ENCODE results near the gene DAB1. TPM values are rescaled to one million over a fixed set of nuclear protein-coding genes. Genes with fewer than 3 reads are reported as not detected.

DAB1 gene
- total RNA-seq, 1 experiment from 2014 or later: not detected

DNA sequence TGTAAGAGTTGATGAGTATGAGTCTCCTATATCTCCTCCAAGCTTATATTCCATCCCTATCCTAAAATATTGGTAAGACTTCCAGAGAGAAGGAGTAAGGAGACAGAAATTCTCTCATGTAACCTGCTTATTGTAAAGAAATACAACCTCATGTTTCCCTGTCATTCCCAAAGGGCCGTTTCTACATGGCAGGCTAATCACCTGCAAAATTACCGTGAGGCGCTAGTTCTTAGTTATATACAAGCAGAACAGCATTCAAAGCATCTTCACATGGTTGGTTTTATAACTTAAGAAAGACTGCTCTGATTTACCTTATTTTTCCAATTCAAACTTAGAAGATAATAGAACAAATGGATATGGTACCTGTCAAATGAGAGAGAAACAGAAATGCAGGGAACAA, 42.9 kb downstream of the DAB1 start:
- no peaks in the 10 kb centered on the region for H4K20me1 ChIP-seq (ENCODE audit: insufficient read depth)
- no peak overlapping the region for H2AFZ ChIP-seq (ENCODE audit: low read depth, low read length, poor library complexity, severe bottlenecking)
- ATAC-seq (no peak), DNase-seq (ENCODE audit: low read depth, low spot score) (no peak)
- no peaks in the 10 kb centered on the region for H3K36me3 ChIP-seq (ENCODE audit: control insufficient read depth in 1 of 2, insufficient read depth in 2 of 2, low read length in 2 of 2)
- no peak overlapping the region for H3K9ac ChIP-seq (ENCODE audit: low read length)
- BruUV-seq (replicated peaks): no TSS peak
- H3K4me3 ChIP-seq (replicated peaks in 1 of 2; ENCODE audit: low read depth in 1 of 2, low read length in 2 of 2): no peak overlapping the region
- H3K27me3 ChIP-seq (ENCODE audit: insufficient read depth, low read length): no peaks in the 10 kb centered on the region
- H3K4me1 ChIP-seq (ENCODE audit: control insufficient read depth in 1 of 2, insufficient read depth in 2 of 2, low read length in 2 of 2): no peaks in the 10 kb centered on the region
- TF ChIP-seq FOSL1 (IDR thresholded peaks at IDR 0.05; ENCODE audit: low read depth) (no peak), SIN3A (IDR thresholded peaks at IDR 0.05; ENCODE audit: low read depth) (no peak), RAD21 (IDR thresholded peaks at IDR 0.05; ENCODE audit: low read depth) (no peak), EZH2phosphoT487 (IDR thresholded peaks at IDR 0.05; ENCODE audit: borderline replicate concordance) (no peak), CBX3 (IDR thresholded peaks at IDR 0.05; ENCODE audit: low read depth) (no peak), SP1 (IDR thresholded peaks at IDR 0.05; ENCODE audit: low read depth) (no peak)
- TF ChIP-seq, protein P1, sequence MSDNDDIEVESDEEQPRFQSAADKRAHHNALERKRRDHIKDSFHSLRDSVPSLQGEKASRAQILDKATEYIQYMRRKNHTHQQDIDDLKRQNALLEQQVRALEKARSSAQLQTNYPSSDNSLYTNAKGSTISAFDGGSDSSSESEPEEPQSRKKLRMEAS (IDR thresholded peaks at IDR 0.05): no peak
- TF ChIP-seq, protein P2, sequence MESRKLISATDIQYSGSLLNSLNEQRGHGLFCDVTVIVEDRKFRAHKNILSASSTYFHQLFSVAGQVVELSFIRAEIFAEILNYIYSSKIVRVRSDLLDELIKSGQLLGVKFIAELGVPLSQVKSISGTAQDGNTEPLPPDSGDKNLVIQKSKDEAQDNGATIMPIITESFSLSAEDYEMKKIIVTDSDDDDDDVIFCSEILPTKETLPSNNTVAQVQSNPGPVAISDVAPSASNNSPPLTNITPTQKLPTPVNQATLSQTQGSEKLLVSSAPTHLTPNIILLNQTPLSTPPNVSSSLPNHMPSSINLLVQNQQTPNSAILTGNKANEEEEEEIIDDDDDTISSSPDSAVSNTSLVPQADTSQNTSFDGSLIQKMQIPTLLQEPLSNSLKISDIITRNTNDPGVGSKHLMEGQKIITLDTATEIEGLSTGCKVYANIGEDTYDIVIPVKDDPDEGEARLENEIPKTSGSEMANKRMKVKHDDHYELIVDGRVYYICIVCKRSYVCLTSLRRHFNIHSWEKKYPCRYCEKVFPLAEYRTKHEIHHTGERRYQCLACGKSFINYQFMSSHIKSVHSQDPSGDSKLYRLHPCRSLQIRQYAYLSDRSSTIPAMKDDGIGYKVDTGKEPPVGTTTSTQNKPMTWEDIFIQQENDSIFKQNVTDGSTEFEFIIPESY (IDR thresholded peaks at IDR 0.05; ENCODE audit: extremely low read depth, insufficient replicate concordance, low read length): no peak
- TF ChIP-seq, protein P3, sequence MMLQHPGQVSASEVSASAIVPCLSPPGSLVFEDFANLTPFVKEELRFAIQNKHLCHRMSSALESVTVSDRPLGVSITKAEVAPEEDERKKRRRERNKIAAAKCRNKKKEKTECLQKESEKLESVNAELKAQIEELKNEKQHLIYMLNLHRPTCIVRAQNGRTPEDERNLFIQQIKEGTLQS (IDR thresholded peaks at IDR 0.05): no peak
- intact Hi-C loops (cut with micrococcal nuclease): no loop called here
- H3K79me2 ChIP-seq (ENCODE audit: insufficient read depth, low read length): no peaks in the 10 kb centered on the region
- no peak overlapping the region for H3K4me2 ChIP-seq (ENCODE audit: low read length)
- RAD21 ChIA-PET (ENCODE audit: low non-redundant PET in 1 of 2, low total read pairs in 2 of 2, uncharacterized antibody in 2 of 2, unreplicated experiment in 2 of 2): no interaction called here
- no peaks in the 10 kb centered on the region for H3K9me2 ChIP-seq (ENCODE audit: insufficient read depth)
- no peak overlapping the region for H3K27ac ChIP-seq (ENCODE audit: low read depth, low read length)
- POLR2A ChIA-PET: no interaction called here
- H3K9me3 ChIP-seq (ENCODE audit: control insufficient read depth in 1 of 2, insufficient read depth in 1 of 2, low read depth in 1 of 2, low read length in 2 of 2): no peaks in the 10 kb centered on the region; a peak in 1 of 4 replicates
- CTCF ChIA-PET: no interaction called here

DNA sequence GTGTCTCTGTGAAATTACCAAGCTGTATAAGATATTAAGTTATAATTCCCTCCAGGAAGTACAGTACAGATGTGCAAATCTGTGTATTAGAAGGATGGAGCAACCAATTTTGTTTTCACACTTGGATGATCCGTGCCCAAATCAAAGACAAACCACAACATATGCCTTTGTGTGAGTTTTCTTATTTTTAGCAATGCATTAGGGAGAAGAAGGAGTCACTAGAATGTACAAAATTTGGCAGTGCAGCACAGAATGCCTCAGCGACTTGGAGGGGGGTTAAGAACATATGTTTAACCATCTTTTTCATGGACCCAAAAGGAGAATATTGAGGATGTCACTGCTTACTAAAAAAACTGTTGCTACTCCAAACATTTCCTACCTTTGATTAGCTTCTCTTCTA, 45.3 kb downstream of the DAB1 start:
- POLR2A ChIA-PET: no interaction called here
- Histone ChIP-seq H3K4me1 (ENCODE audit: control insufficient read depth in 1 of 2, insufficient read depth in 2 of 2, low read length in 2 of 2) (no peaks in the 10 kb centered on the region), H3K4me3 (replicated peaks in 1 of 2; ENCODE audit: low read depth in 1 of 2, low read length in 2 of 2) (no peak overlapping the region), H3K9me3 (ENCODE audit: control insufficient read depth in 1 of 2, insufficient read depth in 1 of 2, low read depth in 1 of 2, low read length in 2 of 2) (no peaks in the 10 kb centered on the region; a peak in 1 of 4 replicates), H3K27me3 (ENCODE audit: insufficient read depth, low read length) (no peaks in the 10 kb centered on the region), H3K27ac (ENCODE audit: low read depth, low read length) (no peak overlapping the region), H4K20me1 (ENCODE audit: insufficient read depth) (no peaks in the 10 kb centered on the region), H3K9me2 (ENCODE audit: insufficient read depth) (no peaks in the 10 kb centered on the region), H3K4me2 (ENCODE audit: low read length) (no peak overlapping the region), H3K9ac (ENCODE audit: low read length) (no peak overlapping the region), H2AFZ (ENCODE audit: low read depth, low read length, poor library complexity, severe bottlenecking) (no peak overlapping the region), H3K79me2 (ENCODE audit: insufficient read depth, low read length) (no peaks in the 10 kb centered on the region), H3K36me3 (ENCODE audit: control insufficient read depth in 1 of 2, insufficient read depth in 2 of 2, low read length in 2 of 2) (no peaks in the 10 kb centered on the region)
- CTCF ChIA-PET: no interaction called here
- intact Hi-C loops (cut with micrococcal nuclease): no loop called here
- BruUV-seq (replicated peaks): no TSS peak
- no peak for ATAC-seq
- RAD21 ChIA-PET (ENCODE audit: low non-redundant PET in 1 of 2, low total read pairs in 2 of 2, uncharacterized antibody in 2 of 2, unreplicated experiment in 2 of 2): no interaction called here
- DNase-seq (ENCODE audit: low read depth, low spot score): no peak
- TF ChIP-seq ZNF274 (IDR thresholded peaks at IDR 0.05; ENCODE audit: low read depth, low read length) (no peak), TCF7L2 (IDR thresholded peaks at IDR 0.05; ENCODE audit: borderline replicate concordance, extremely low read depth, insufficient read depth, insufficient read length) (no peak), CBX3 (IDR thresholded peaks at IDR 0.05; ENCODE audit: low read depth) (no peak), JUND (IDR thresholded peaks at IDR 0.05) (no peak), SP1 (IDR thresholded peaks at IDR 0.05; ENCODE audit: low read depth) (no peak), FOSL1 (IDR thresholded peaks at IDR 0.05; ENCODE audit: low read depth) (no peak)
- TF ChIP-seq, protein P4, sequence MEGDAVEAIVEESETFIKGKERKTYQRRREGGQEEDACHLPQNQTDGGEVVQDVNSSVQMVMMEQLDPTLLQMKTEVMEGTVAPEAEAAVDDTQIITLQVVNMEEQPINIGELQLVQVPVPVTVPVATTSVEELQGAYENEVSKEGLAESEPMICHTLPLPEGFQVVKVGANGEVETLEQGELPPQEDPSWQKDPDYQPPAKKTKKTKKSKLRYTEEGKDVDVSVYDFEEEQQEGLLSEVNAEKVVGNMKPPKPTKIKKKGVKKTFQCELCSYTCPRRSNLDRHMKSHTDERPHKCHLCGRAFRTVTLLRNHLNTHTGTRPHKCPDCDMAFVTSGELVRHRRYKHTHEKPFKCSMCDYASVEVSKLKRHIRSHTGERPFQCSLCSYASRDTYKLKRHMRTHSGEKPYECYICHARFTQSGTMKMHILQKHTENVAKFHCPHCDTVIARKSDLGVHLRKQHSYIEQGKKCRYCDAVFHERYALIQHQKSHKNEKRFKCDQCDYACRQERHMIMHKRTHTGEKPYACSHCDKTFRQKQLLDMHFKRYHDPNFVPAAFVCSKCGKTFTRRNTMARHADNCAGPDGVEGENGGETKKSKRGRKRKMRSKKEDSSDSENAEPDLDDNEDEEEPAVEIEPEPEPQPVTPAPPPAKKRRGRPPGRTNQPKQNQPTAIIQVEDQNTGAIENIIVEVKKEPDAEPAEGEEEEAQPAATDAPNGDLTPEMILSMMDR (IDR thresholded peaks at IDR 0.05 in 2 of 3, conservative IDR thresholded peaks at IDR 0.05 in 1 of 3; ENCODE audit: borderline replicate concordance in 1 of 3, insufficient read depth in 1 of 3, low read depth in 2 of 3, low read length in 2 of 3): no peak

All from HCT116 (cell line).